Measurements from ENCODE around the gene MYOF. TPM values are rescaled to one million over a fixed set of nuclear protein-coding genes. Genes with fewer than 3 reads are reported as not detected.

Gene MYOF
- total and polyA plus RNA-seq, 2 donors from 2014 or later, result 11.5 to 134 TPM

Other genes with a start within 250 kb of the MYOF start
- gene CEP55, start 14.3 kb upstream of the MYOF start, total RNA-seq, result 0.88 TPM
- 0.39 TPM for gene CEP55, start 14.3 kb upstream of the MYOF start, polyA plus RNA-seq (ENCODE audit: insufficient read depth, low read depth, low replicate concordance)
- 1.0 TPM for gene FFAR4, start 84.3 kb upstream of the MYOF start, total RNA-seq
- 0.11 TPM for gene FFAR4, start 84.3 kb upstream of the MYOF start, polyA plus RNA-seq (ENCODE audit: insufficient read depth, low read depth, low replicate concordance)
- 77.4 TPM for gene RBP4, start 118.9 kb upstream of the MYOF start, total RNA-seq
- 24.3 TPM for gene RBP4, start 118.9 kb upstream of the MYOF start, polyA plus RNA-seq (ENCODE audit: insufficient read depth, low read depth, low replicate concordance)
- not detected for gene PDE6C, start 130.2 kb upstream of the MYOF start, total RNA-seq
- gene PDE6C, start 130.2 kb upstream of the MYOF start, polyA plus RNA-seq (ENCODE audit: insufficient read depth, low read depth, low replicate concordance), result not detected
- 15.6 TPM for gene FRA10AC1, start 220.3 kb upstream of the MYOF start, total RNA-seq
- gene FRA10AC1, start 220.3 kb upstream of the MYOF start, polyA plus RNA-seq (ENCODE audit: insufficient read depth, low read depth, low replicate concordance), result 18.9 TPM

Measured in kidney (tissue), 2 donors.